Measurements from ENCODE around the gene ALDH3A2.

Gene ALDH3A2

GRCh38 chr17:19717031-19717360 lies 68.4 kb downstream of the ALDH3A2 start:
- no peak for DNase-seq

GRCh38 chr17:19717411-19717908 lies 68.9 kb downstream of the ALDH3A2 start:
- no peak for DNase-seq

GRCh38 chr17:19718041-19718612 lies 69.6 kb downstream of the ALDH3A2 start:
- no peak for DNase-seq

- DNase-seq, result no peak
These were observed 70.2 kb downstream of the ALDH3A2 start for GRCh38 chr17:19718613-19719354.

GRCh38 chr17:19719355-19720209 lies 71.0 kb downstream of the ALDH3A2 start:
- no peak for DNase-seq

- DNase-seq, result no peak
These were observed 71.6 kb downstream of the ALDH3A2 start for GRCh38 chr17:19720210-19720475.

GRCh38 chr17:19720631-19721426 lies 72.3 kb downstream of the ALDH3A2 start:
- DNase-seq, result no peak

GRCh38 chr17:19723964-19724363 lies 75.4 kb downstream of the ALDH3A2 start:
- DNase-seq, result no peak

GRCh38 chr17:19724501-19725420 lies 76.2 kb downstream of the ALDH3A2 start:
- no peak for DNase-seq

GRCh38 chr17:19725486-19725885 lies 76.9 kb downstream of the ALDH3A2 start:
- no peak for DNase-seq

- no peak for DNase-seq
These were observed 78.3 kb downstream of the ALDH3A2 start for GRCh38 chr17:19726631-19727376.

Measured in effector CD4-positive, alpha-beta T cell (primary cell).